Mammary epithelial cell (primary cell): ENCODE results near the gene FOXR1.

Source experiments
- CTCF ChIP-seq, 2 donors: IDR thresholded peaks in 1 of 2; conservative IDR thresholded peaks in 1 of 2; 2 replicates each; pipeline ENCODE4 v1.5.1; 2011 to 2012; ENCODE audit warnings: inconsistent platforms in 2 of 2, low read length in 2 of 2, mild to moderate bottlenecking in 2 of 2, control low read depth in 1 of 2, low read depth in 1 of 2; ENCODE audit not compliant: insufficient read depth in 1 of 2; ENCODE audit errors: extremely low read depth in 1 of 2
- EZH2 ChIP-seq: IDR thresholded peaks from 2 replicates; pipeline ENCODE4 v1.6.1; 2012; ENCODE audit warnings: low read length, inconsistent platforms, borderline replicate concordance

- TF ChIP-seq EZH2: no peak
- no peak for TF ChIP-seq CTCF (conservative IDR thresholded peaks at IDR 0.05 in 1 of 2, IDR thresholded peaks at IDR 0.05 in 1 of 2; ENCODE audit: extremely low read depth in 1 of 2, insufficient read depth in 1 of 2, low read depth in 1 of 2, low read length in 2 of 2)
Observed at GRCh38 chr11:118957968-118958367, 13.6 kb upstream of the FOXR1 start.
